NCI-H2107 (cell line): ENCODE results near the gene EFNA3.

ENCODE experiments used
- DNase-seq: peaks from one replicate; lab custom pipeline; 2025; lab: John Stamatoyannopoulos, UW

Gene EFNA3

GRCh38 chr1:155068599-155068998 is 10.0 kb upstream of the EFNA3 start:
- no peak for DNase-seq

GRCh38 chr1:155069551-155070157 is 9.0 kb upstream of the EFNA3 start:
- no peak for DNase-seq

- no peak for DNase-seq
Measured at GRCh38 chr1:155070158-155070621, 8.4 kb upstream of the EFNA3 start.

- DNase-seq: peak; percentile 33
Measured at GRCh38 chr1:155070721-155071569, 7.7 kb upstream of the EFNA3 start.

- no peak for DNase-seq
Measured at GRCh38 chr1:155071701-155072100, 6.9 kb upstream of the EFNA3 start.

- no peak for DNase-seq
Measured at GRCh38 chr1:155072531-155073289, 5.9 kb upstream of the EFNA3 start.

GRCh38 chr1:155073377-155074242 is 5.0 kb upstream of the EFNA3 start:
- DNase-seq: no peak

- no peak for DNase-seq
Measured at GRCh38 chr1:155075535-155075934, 3.1 kb upstream of the EFNA3 start.

- DNase-seq: no peak
Measured at GRCh38 chr1:155076371-155076770, 2.3 kb upstream of the EFNA3 start.

- DNase-seq: peak; percentile 28
Measured at GRCh38 chr1:155077346-155077745, 1.3 kb upstream of the EFNA3 start.

- no peak for DNase-seq
Measured at GRCh38 chr1:155077758-155078445, 735 bp upstream of the EFNA3 start.

- DNase-seq: no peak
Measured at GRCh38 chr1:155079210-155079486, 511 bp downstream of the EFNA3 start.

GRCh38 chr1:155079487-155080311 is 1.1 kb downstream of the EFNA3 start:
- DNase-seq: no peak

GRCh38 chr1:155080312-155081228 is 1.9 kb downstream of the EFNA3 start:
- peak; percentile 45 for DNase-seq

- DNase-seq: no peak
Measured at GRCh38 chr1:155081472-155082300, 3.0 kb downstream of the EFNA3 start.

- DNase-seq: no peak
Measured at GRCh38 chr1:155082301-155083051, 3.8 kb downstream of the EFNA3 start.

GRCh38 chr1:155083052-155083541 is 4.5 kb downstream of the EFNA3 start:
- no peak for DNase-seq
